HFFc6 (cell line): Measurements from ENCODE around the gene ARSB. TPM values are rescaled to one million over a fixed set of nuclear protein-coding genes. Genes with fewer than 3 reads are reported as not detected.

Experiments used
- DNase-seq: peaks from one replicate; pipeline ENCODE4 v3.0.0-alpha.2; 2018
- H3K27ac Mint-ChIP-seq: 2 replicates; pipeline ENCODE4 v1.8.0; 2020; ENCODE audit warnings: mild to moderate bottlenecking, mixed read lengths
- H3K27me3 Mint-ChIP-seq: 2 replicates; pipeline ENCODE4 v1.8.0; 2021; ENCODE audit warnings: mild to moderate bottlenecking, moderate library complexity, mixed read lengths; ENCODE audit not compliant: insufficient read depth
- H3K36me3 Mint-ChIP-seq: 2 replicates; pipeline ENCODE4 v1.8.0; 2021; ENCODE audit warnings: low read depth, mixed read lengths
- H3K4me1 Mint-ChIP-seq: 2 replicates; pipeline ENCODE4 v1.8.0; 2020; ENCODE audit warnings: low read depth, mixed read lengths
- H3K4me3 Mint-ChIP-seq: 2 replicates; pipeline ENCODE4 v1.8.0; 2020; ENCODE audit warnings: mild to moderate bottlenecking, moderate library complexity, mixed read lengths
- H3K9me3 Mint-ChIP-seq: 2 replicates; pipeline ENCODE4 v1.8.0; 2020; ENCODE audit warnings: mild to moderate bottlenecking, mixed read lengths
- CTCF ChIP-seq: fragments of 200-600 bp; sonication (generic); IDR thresholded peaks from 2 replicates; pipeline ENCODE4 v1.5.0; 2021; ENCODE audit warnings: antibody characterized with exemption, mild to moderate bottlenecking
- total RNA-seq, 6 experiments: library from RNA; stranded (reverse); fragmentation: NEBNext Ultra II Directional; extraction: Animal tissue kit (Norgen Biotek cat#: 25700); gene quantifications; 2 replicates in 1 of 6; 3 replicates in 5 of 6; pipeline ENCODE4 v1.2.3, GENCODE V29; 2021

Gene ARSB
- total RNA-seq, 6 experiments from 2014 or later, result 24.4 to 32.7 (median 27.8) TPM

GRCh38 chr5:78819166-78819565 lies 165.9 kb downstream of the ARSB start:
- Mint-ChIP-seq H3K27me3 (no peaks in the 10 kb centered on the region), H3K9me3 (no peaks in the 10 kb centered on the region)
- DNase-seq, result no peak

GRCh38 chr5:78816143-78816765 lies 168.9 kb downstream of the ARSB start:
- no peak for DNase-seq
- TF ChIP-seq CTCF, result no peak
- peaks cover 33% of the 10 kb centered on the region for H3K4me1 Mint-ChIP-seq
- no peak overlapping the region for H3K4me3 Mint-ChIP-seq
- no peaks in the 10 kb centered on the region for H3K9me3 Mint-ChIP-seq
- no peak overlapping the region for H3K27ac Mint-ChIP-seq
- H3K36me3 Mint-ChIP-seq, result peaks cover 7% of the 10 kb centered on the region; the same call in 1 of the 2 replicates
- no peaks in the 10 kb centered on the region for H3K27me3 Mint-ChIP-seq

More at GRCh38 chr5:78819166-78819565, 165.9 kb downstream of the ARSB start:
- no peak overlapping the region for H3K4me3 Mint-ChIP-seq
- H3K4me1 Mint-ChIP-seq, result peaks cover 20% of the 10 kb centered on the region
- H3K36me3 Mint-ChIP-seq, result peaks cover 7% of the 10 kb centered on the region; the same call in 1 of the 2 replicates
- H3K27ac Mint-ChIP-seq, result no peak overlapping the region
- no peak for TF ChIP-seq CTCF

GRCh38 chr5:78813906-78814530 lies 171.1 kb downstream of the ARSB start:
- no peak for DNase-seq
- Mint-ChIP-seq H3K4me3 (no peak overlapping the region), H3K9me3 (no peaks in the 10 kb centered on the region), H3K27me3 (no peaks in the 10 kb centered on the region), H3K4me1 (peaks cover 46% of the 10 kb centered on the region), H3K27ac (no peak overlapping the region), H3K36me3 (peaks cover 7% of the 10 kb centered on the region; the same call in 1 of the 2 replicates)
- no peak for TF ChIP-seq CTCF

- Mint-ChIP-seq H3K27ac (no peak overlapping the region), H3K4me3 (no peak overlapping the region), H3K27me3 (no peaks in the 10 kb centered on the region), H3K9me3 (no peaks in the 10 kb centered on the region), H3K4me1 (peaks cover 53% of the 10 kb centered on the region), H3K36me3 (peaks cover 7% of the 10 kb centered on the region; the same call in 1 of the 2 replicates)
- DNase-seq, result no peak
- TF ChIP-seq CTCF, result no peak
Observed at GRCh38 chr5:78813286-78813685, 171.8 kb downstream of the ARSB start.

- Mint-ChIP-seq H3K4me3 (no peak overlapping the region), H3K36me3 (peaks cover 7% of the 10 kb centered on the region; the same call in 1 of the 2 replicates), H3K27ac (no peak overlapping the region), H3K27me3 (no peaks in the 10 kb centered on the region), H3K9me3 (no peaks in the 10 kb centered on the region), H3K4me1 (peaks cover 65% of the 10 kb centered on the region)
- TF ChIP-seq CTCF, result no peak
- no peak for DNase-seq
Observed at GRCh38 chr5:78811866-78812265, 173.2 kb downstream of the ARSB start.
